ENCODE data around the gene PLAAT5.

DNA sequence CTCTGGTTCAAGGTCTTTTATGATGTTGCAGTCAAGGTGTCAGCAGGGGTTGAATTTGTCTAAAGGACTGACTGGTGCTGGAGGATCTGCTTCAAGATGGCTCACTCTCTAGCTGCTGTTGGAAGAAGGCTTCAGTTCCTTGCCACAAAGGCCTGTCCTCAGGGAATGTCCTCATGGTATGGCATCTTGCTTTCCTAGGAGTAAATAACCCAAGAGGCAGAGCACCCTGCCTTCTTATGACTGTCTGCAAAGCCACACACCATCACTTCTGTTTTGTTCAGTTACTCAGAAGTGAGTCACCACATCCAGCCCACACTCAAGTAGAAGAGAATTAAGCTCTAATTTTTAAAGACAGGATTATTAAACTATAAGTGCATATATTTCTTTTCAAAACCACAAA, 45.2 kb downstream of the PLAAT5 start:
- TF ChIP-seq MAZ (IDR thresholded peaks at IDR 0.05; ENCODE audit: borderline replicate concordance, low read depth, low read length): no peak
- TF ChIP-seq, protein P1, sequence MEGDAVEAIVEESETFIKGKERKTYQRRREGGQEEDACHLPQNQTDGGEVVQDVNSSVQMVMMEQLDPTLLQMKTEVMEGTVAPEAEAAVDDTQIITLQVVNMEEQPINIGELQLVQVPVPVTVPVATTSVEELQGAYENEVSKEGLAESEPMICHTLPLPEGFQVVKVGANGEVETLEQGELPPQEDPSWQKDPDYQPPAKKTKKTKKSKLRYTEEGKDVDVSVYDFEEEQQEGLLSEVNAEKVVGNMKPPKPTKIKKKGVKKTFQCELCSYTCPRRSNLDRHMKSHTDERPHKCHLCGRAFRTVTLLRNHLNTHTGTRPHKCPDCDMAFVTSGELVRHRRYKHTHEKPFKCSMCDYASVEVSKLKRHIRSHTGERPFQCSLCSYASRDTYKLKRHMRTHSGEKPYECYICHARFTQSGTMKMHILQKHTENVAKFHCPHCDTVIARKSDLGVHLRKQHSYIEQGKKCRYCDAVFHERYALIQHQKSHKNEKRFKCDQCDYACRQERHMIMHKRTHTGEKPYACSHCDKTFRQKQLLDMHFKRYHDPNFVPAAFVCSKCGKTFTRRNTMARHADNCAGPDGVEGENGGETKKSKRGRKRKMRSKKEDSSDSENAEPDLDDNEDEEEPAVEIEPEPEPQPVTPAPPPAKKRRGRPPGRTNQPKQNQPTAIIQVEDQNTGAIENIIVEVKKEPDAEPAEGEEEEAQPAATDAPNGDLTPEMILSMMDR (conservative IDR thresholded peaks at IDR 0.05; ENCODE audit: low read depth, low read length): no peak
- no peak for TF ChIP-seq POLR2A (IDR thresholded peaks at IDR 0.05; ENCODE audit: low read depth, low read length)
- TF ChIP-seq, protein P2, sequence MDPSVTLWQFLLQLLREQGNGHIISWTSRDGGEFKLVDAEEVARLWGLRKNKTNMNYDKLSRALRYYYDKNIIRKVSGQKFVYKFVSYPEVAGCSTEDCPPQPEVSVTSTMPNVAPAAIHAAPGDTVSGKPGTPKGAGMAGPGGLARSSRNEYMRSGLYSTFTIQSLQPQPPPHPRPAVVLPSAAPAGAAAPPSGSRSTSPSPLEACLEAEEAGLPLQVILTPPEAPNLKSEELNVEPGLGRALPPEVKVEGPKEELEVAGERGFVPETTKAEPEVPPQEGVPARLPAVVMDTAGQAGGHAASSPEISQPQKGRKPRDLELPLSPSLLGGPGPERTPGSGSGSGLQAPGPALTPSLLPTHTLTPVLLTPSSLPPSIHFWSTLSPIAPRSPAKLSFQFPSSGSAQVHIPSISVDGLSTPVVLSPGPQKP (IDR thresholded peaks at IDR 0.05; ENCODE audit: borderline replicate concordance, low read depth, low read length): no peak
- TF ChIP-seq MXI1 (IDR thresholded peaks at IDR 0.05; ENCODE audit: borderline replicate concordance, low read depth, low read length): no peak
- TF ChIP-seq RAD21 (IDR thresholded peaks at IDR 0.05; ENCODE audit: low read length): no peak
- TF ChIP-seq FOS (IDR thresholded peaks at IDR 0.05; ENCODE audit: low read depth, low read length): no peak
- TF ChIP-seq RCOR1 (IDR thresholded peaks at IDR 0.05; ENCODE audit: insufficient replicate concordance, low read length): no peak
- no peak for TF ChIP-seq NFE2L2 (IDR thresholded peaks at IDR 0.05; ENCODE audit: low read depth, low read length)
- TF ChIP-seq BHLHE40 (IDR thresholded peaks at IDR 0.05; ENCODE audit: low read depth, low read length): no peak
- no peak for TF ChIP-seq RFX5 (IDR thresholded peaks at IDR 0.05; ENCODE audit: low read depth, low read length)
- TF ChIP-seq SMC3 (IDR thresholded peaks at IDR 0.05; ENCODE audit: low read depth, low read length): no peak
